ENCODE results near the gene DYRK1A.

DYRK1A gene

DNA sequence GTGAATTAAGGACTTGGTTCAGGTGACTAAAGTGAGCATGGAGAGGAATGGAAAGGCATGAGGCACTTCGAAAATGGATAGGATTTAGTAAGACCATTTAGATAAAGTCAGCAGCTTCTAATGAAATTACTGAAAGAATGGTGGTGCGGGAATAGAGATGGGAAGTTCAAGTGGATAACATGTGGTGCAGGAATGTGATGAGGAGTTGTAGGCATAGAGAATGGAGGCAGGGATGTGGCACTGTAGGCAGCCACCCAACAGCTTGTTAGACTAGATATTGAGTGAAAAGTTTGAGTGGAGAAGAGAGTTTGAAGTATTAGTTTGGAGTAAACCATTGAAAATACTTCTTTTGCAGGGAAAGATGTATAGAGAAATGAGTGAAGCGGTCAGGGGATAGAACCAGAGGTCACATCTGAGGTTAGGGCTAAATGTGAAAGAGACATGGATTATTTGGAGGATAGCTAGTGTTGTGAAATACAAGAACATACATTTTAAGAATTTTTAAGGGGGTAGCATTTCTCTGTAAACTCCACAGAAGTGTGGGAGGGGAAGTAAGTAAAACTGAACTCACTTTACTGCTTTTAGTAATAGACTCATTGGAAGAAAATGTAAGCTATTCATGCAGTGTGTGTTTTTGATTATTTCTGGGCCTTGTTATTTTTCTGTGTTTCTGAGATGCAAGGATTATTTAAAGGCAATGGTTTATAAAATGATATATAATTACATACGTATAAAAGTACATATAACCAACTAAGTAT, 46.2 kb downstream of the DYRK1A start:
- peaks cover 73% of the 10 kb centered on the region for H4K20me1 ChIP-seq (ENCODE audit: insufficient read depth, low read length)

GRCh38 chr21:37413553-37414291, 47.1 kb downstream of the DYRK1A start:
- Histone ChIP-seq H3K36me3 (replicated peaks; ENCODE audit: insufficient read depth, low read length) (no peaks in the 10 kb centered on the region), H3K27ac (ENCODE audit: low read length) (no peak overlapping the region), H3K9me3 (replicated peaks; ENCODE audit: insufficient read depth, low read length) (no peaks in the 10 kb centered on the region), H3K27me3 (replicated peaks; ENCODE audit: insufficient read depth, low read length) (no peaks in the 10 kb centered on the region), H3K79me2 (ENCODE audit: low read length) (peaks cover 98% of the 10 kb centered on the region), H3K9me2 (replicated peaks; ENCODE audit: insufficient read depth, low read length) (no peaks in the 10 kb centered on the region), H3K4me1 (ENCODE audit: low read length) (no peaks in the 10 kb centered on the region), H3K9ac (ENCODE audit: low read length) (no peak overlapping the region), H4K20me1 (ENCODE audit: insufficient read depth, low read length) (peaks cover 73% of the 10 kb centered on the region), H2AFZ (ENCODE audit: low read length) (no peak overlapping the region), H3K4me3 (ENCODE audit: low read length) (no peak overlapping the region), H3F3A (ENCODE audit: insufficient read depth, low read length) (no peaks in the 10 kb centered on the region), H3K4me2 (ENCODE audit: low read depth, low read length) (no peak overlapping the region)
- no peak for DNase-seq
- TF ChIP-seq CTCF (IDR thresholded peaks at IDR 0.05; ENCODE audit: low read length) (no peak), EZH2 (optimal IDR thresholded peaks at IDR 0.05; ENCODE audit: low read depth, low read length) (no peak), EZH2phosphoT487 (IDR thresholded peaks at IDR 0.05; ENCODE audit: low read length) (no peak)

More for the DNA sequence above, 46.2 kb downstream of the DYRK1A start:
- Histone ChIP-seq H3K4me2 (ENCODE audit: low read depth, low read length) (no peak overlapping the region), H3K79me2 (ENCODE audit: low read length) (peaks cover 98% of the 10 kb centered on the region), H3K4me3 (ENCODE audit: low read length) (no peak overlapping the region), H3K4me1 (ENCODE audit: low read length) (no peaks in the 10 kb centered on the region), H3K27ac (ENCODE audit: low read length) (no peak overlapping the region), H3K9me2 (replicated peaks; ENCODE audit: insufficient read depth, low read length) (no peaks in the 10 kb centered on the region), H3K9ac (ENCODE audit: low read length) (no peak overlapping the region), H3K27me3 (replicated peaks; ENCODE audit: insufficient read depth, low read length) (no peaks in the 10 kb centered on the region), H3K36me3 (replicated peaks; ENCODE audit: insufficient read depth, low read length) (no peaks in the 10 kb centered on the region), H3F3A (ENCODE audit: insufficient read depth, low read length) (no peaks in the 10 kb centered on the region; the same call in 1 of the 2 replicates), H3K9me3 (replicated peaks; ENCODE audit: insufficient read depth, low read length) (no peaks in the 10 kb centered on the region), H2AFZ (ENCODE audit: low read length) (no peak overlapping the region)
- no peak for TF ChIP-seq EZH2 (optimal IDR thresholded peaks at IDR 0.05; ENCODE audit: low read depth, low read length)
- TF ChIP-seq EZH2phosphoT487 (IDR thresholded peaks at IDR 0.05; ENCODE audit: low read length), result no peak
- no peak for TF ChIP-seq CTCF (IDR thresholded peaks at IDR 0.05; ENCODE audit: low read length)
- no peak for DNase-seq

- Histone ChIP-seq H3K36me3 (replicated peaks; ENCODE audit: insufficient read depth, low read length) (no peaks in the 10 kb centered on the region), H3F3A (ENCODE audit: insufficient read depth, low read length) (no peaks in the 10 kb centered on the region), H3K4me1 (ENCODE audit: low read length) (no peaks in the 10 kb centered on the region), H3K27ac (ENCODE audit: low read length) (no peak overlapping the region), H3K79me2 (ENCODE audit: low read length) (peaks cover 98% of the 10 kb centered on the region), H3K9me2 (replicated peaks; ENCODE audit: insufficient read depth, low read length) (no peaks in the 10 kb centered on the region), H3K9me3 (replicated peaks; ENCODE audit: insufficient read depth, low read length) (no peaks in the 10 kb centered on the region), H3K9ac (ENCODE audit: low read length) (no peak overlapping the region), H3K4me2 (ENCODE audit: low read depth, low read length) (no peak overlapping the region), H3K27me3 (replicated peaks; ENCODE audit: insufficient read depth, low read length) (no peaks in the 10 kb centered on the region), H4K20me1 (ENCODE audit: insufficient read depth, low read length) (peaks cover 71% of the 10 kb centered on the region), H3K4me3 (ENCODE audit: low read length) (no peak overlapping the region), H2AFZ (ENCODE audit: low read length) (no peak overlapping the region)
- DNase-seq, result no peak
- TF ChIP-seq EZH2 (optimal IDR thresholded peaks at IDR 0.05; ENCODE audit: low read depth, low read length), result no peak
- TF ChIP-seq CTCF (IDR thresholded peaks at IDR 0.05; ENCODE audit: low read length), result no peak
- no peak for TF ChIP-seq EZH2phosphoT487 (IDR thresholded peaks at IDR 0.05; ENCODE audit: low read length)
Measured at GRCh38 chr21:37414292-37415253, 48.0 kb downstream of the DYRK1A start.

All from MM.1S (cell line).